CD1c-positive myeloid dendritic cell (primary cell): ENCODE measurements around the gene TENT4B.

ENCODE experiments used
- DNase-seq: peaks from one replicate; pipeline ENCODE4 v3.0.0-alpha.2; 2016; ENCODE audit errors: extremely low spot score

The TENT4B gene

GRCh38 chr16:50234771-50235556, 81.9 kb downstream of the TENT4B start:
- no peak for DNase-seq

DNA sequence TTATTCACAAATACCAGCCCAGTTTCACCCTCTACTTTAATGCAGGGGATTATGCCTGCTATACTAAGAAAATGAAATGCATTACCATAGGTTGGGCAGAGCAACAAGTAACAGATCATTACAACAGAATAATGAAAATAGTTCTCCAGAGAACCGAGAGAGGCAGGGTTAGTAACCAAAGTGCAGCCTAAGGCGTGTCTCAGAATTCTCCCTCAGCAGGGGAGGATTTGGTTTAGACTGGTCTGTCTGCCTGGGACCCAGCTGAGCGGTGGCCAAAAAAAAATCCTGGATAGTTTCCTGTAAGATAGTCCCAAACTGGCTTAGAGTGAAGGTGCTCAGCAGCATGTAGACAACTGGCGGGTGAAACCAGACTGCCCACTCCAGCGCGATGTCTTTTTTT, 82.5 kb downstream of the TENT4B start:
- no peak for DNase-seq

- no peak for DNase-seq
Measured at GRCh38 chr16:50238314-50238713, 85.2 kb downstream of the TENT4B start.

GRCh38 chr16:50238868-50239301, 85.8 kb downstream of the TENT4B start:
- DNase-seq, result no peak

GRCh38 chr16:50243024-50243423, 89.9 kb downstream of the TENT4B start:
- peak; percentile 44 for DNase-seq

- DNase-seq, result no peak
Measured at GRCh38 chr16:50244140-50244503, 91.0 kb downstream of the TENT4B start.

GRCh38 chr16:50244504-50245416, 91.7 kb downstream of the TENT4B start:
- DNase-seq, result no peak

DNA sequence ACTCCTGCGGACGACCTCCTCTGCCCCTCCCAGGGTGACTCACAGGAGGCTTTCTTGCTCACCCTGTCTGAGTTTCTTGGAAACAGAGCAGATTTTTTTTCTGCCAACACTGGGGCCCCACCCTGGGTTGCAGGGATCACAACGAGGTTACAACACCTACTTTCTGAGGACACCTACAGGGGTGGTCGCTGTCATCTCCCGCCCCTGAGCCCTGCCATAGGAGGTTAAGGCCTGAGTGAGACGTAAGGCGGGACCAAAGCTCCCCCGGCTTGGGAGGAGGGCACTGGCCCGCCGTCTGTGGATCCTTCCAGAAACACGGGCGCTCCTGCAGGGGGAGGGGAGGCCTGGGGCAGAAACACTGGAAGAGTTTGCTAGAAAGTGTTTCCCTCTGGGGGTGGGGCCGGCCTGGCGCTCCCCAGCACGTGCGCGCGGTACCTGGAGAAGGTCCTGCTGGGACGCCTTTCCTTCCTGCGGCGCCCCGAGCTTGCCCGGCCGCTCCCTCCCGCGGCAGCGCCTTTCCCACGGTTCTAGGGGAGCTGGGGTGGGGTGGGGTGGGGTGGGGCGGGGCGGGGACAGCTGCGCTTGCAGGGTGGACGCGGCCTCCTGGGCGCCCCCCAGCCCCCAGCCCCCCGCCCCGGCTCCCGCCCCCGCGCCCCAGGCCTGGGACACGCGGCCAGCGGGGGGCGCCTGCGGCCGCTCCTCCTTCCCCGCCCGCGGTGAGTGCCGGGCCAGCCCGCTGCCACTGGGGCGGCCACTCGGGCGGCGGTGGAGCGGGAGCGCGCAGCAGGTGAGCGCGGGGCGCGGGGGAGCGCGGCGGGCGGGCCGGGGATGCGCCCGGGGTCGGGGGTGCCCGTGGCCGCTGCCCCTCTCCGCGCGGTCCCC, 92.6 kb downstream of the TENT4B start:
- DNase-seq, result peak; percentile 61

DNA sequence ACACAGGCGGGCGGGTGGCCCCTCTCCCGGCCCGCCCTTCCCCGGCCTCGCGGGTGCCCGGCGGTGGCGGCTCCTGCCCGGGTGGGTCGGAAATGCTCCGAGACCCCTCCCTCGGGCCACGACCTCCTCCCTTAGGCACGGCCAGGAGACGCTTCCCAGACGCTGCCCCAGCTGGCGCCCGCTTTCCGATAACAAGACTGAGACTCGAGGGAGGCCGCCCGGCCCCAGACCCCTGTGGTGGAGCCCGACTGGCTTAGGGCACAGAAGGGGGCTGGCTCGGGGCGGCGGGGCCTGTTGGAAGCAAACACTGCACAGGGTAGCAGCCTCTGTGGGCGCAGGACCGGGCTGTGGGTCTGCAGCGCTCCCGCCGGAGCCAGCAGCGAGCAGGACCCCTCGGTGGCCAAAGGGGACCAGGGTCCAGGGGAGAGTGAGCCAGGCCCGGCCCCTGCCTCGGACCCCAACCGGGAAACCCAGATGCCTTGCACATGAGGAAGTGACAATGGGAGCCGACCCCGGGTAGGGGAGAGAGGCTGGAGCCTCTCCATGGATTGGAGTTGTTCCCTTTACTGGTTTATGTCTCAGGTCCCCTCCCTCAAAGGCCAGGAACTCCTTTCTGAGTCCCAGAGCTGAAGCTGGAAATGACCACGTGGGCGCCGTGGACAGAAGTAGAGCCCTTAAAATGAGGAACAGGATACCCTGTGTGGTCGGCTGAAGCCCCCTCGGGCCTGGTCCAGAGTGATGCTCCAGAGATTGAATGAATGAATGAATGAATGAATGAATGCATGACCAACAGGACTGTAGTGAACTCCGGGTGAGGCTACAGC, 93.4 kb downstream of the TENT4B start:
- DNase-seq, result peak; percentile 63

DNA sequence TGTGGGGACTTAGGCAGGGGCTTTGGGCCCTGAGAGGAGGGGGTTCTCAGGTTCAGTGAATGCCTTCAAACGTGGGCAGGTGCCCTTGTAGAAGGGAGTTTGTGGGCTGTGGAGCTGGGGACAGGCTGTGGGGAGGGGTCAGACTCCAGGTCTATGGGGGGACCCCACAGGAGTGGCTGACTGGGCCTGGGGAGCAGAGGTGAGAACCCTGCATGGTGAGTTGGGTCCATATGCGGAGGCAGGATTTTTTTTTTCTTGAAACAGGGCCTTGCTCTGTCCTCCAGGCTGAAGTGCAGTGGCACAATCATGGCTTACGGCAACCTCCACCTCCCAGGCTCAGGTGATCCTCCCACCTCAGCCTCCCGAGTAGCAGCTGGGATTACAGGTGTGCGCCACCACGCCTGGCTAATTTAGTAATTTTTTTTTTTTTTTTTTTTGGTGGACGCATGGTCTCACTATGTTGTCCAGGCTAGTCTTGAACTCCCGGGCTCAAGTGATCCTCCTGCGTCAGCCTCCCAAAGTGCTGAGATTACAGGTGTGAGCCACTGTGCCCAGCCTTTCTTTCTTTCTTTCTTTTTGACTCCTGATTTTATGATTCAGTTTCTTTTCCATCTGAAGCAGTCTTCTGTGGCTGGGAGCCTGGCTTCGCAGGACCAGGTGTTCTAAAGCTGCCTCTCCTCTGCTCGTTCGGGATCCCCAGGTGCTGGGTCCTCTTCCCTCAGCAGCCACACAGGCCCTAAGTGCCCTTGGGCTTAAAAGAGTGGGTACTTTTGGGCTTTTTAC, 94.2 kb downstream of the TENT4B start:
- no peak for DNase-seq

- DNase-seq, result no peak
Measured at GRCh38 chr16:50247906-50248608, 95.0 kb downstream of the TENT4B start.

GRCh38 chr16:50248845-50249244, 95.7 kb downstream of the TENT4B start:
- DNase-seq, result no peak

- DNase-seq, result peak; percentile 74
Measured at GRCh38 chr16:50251375-50252081, 98.4 kb downstream of the TENT4B start.

GRCh38 chr16:50252082-50252611, 99.0 kb downstream of the TENT4B start:
- no peak for DNase-seq

- no peak for DNase-seq
Measured at GRCh38 chr16:50252874-50253513, 99.9 kb downstream of the TENT4B start.

- DNase-seq, result no peak
Measured at GRCh38 chr16:50253514-50253910, 100.4 kb downstream of the TENT4B start.

DNA sequence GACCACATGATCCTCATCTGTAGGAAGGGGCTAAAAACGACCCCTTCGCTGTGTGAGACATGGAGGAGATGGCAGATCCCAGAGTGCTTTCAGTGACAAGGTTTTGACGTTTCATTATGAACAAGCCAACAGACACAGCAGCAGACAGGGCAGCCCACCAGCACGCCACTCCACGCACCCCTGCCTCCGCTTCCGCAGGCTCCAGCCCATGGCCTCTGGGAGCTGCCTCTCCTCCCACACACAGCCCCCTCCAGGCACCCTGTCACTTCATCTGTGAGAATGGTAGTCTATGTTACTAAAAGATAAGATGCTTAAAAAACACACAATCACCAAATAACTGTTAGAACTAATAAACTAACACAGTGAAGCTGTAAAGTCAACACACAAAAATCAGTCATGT, 101.0 kb downstream of the TENT4B start:
- DNase-seq, result no peak

DNA sequence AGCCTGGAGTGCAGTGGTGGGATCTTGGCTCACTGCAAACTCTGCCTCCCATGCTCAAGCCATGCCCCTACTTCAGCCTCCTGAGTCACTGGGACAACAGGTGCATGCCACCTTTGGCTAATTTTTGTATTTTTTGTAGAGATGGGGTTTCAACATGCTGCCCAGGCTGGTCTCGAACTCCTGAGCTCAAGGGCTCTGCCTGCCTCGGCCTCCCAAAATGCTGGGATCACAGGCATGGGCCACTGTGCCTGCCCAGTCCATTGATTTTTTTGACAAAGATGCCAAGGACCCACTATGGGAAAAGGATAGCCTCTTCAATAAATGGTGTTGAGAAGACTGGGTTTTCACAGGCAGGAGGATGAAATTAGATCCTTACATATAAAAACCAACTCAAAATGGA, 102.4 kb downstream of the TENT4B start:
- no peak for DNase-seq
